ENCODE data around the gene PROM1.

The PROM1 gene

DNA sequence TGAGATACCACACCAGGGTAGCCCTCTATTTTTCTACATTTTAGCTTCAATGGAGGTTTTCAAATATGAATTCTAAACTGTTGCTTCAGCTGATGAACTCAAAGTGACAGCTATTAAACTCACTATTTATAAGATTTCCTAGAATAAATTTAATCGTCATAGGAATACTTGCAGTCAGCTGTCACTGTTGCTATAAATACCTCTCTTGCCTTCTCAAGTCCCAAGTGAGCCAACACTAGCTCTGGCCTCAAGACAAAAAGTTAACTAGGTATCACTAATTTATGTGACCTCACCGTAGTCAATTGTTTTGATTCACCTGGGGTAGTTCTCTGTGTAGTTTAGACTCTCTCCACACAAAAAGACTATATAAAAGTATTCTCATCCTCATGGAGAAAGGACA, 34.3 kb upstream of the PROM1 start:
- CTCF ChIA-PET: interaction anchor here (1.0 to 1.3 kb wide), 2 partner anchors 14 to 23 kb away, joined by 3 read pairs; no protein-coding TSS in a partner anchor
- no peak overlapping the region for H3K4me3 ChIP-seq (ENCODE audit: low read depth, low read length)
- no peaks in the 10 kb centered on the region for H3K36me3 ChIP-seq (ENCODE audit: control insufficient read depth in 2 of 2, insufficient read depth in 1 of 2, low read length in 2 of 2)
- no peaks in the 10 kb centered on the region for H3K4me1 ChIP-seq (ENCODE audit: control insufficient read depth, insufficient read depth, low read length)
- POLR2A ChIA-PET: no interaction called here
- H3K9me3 ChIP-seq (ENCODE audit: control insufficient read depth, insufficient read depth, low read depth, low read length): no peaks in the 10 kb centered on the region
- TF ChIP-seq, protein P1, sequence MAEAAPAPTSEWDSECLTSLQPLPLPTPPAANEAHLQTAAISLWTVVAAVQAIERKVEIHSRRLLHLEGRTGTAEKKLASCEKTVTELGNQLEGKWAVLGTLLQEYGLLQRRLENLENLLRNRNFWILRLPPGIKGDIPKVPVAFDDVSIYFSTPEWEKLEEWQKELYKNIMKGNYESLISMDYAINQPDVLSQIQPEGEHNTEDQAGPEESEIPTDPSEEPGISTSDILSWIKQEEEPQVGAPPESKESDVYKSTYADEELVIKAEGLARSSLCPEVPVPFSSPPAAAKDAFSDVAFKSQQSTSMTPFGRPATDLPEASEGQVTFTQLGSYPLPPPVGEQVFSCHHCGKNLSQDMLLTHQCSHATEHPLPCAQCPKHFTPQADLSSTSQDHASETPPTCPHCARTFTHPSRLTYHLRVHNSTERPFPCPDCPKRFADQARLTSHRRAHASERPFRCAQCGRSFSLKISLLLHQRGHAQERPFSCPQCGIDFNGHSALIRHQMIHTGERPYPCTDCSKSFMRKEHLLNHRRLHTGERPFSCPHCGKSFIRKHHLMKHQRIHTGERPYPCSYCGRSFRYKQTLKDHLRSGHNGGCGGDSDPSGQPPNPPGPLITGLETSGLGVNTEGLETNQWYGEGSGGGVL (tag by site-specific recombination; IDR thresholded peaks at IDR 0.05): no peak
- TF ChIP-seq ZNF701 (tag by site-specific recombination; IDR thresholded peaks at IDR 0.05) (no peak), ZNF133 (tag by site-specific recombination; IDR thresholded peaks at IDR 0.05) (no peak), ZNF324 (tag by site-specific recombination; IDR thresholded peaks at IDR 0.05) (no peak), GLIS2 (tag by site-specific recombination; IDR thresholded peaks at IDR 0.05) (no peak), ZFP69B (tag by site-specific recombination; IDR thresholded peaks at IDR 0.05) (no peak), ZNF514 (tag by site-specific recombination; IDR thresholded peaks at IDR 0.05) (no peak), SALL2 (tag by site-specific recombination; IDR thresholded peaks at IDR 0.05; ENCODE audit: borderline replicate concordance) (no peak), ZNF768 (tag by site-specific recombination; IDR thresholded peaks at IDR 0.05) (no peak)
- TF ChIP-seq, protein P2, sequence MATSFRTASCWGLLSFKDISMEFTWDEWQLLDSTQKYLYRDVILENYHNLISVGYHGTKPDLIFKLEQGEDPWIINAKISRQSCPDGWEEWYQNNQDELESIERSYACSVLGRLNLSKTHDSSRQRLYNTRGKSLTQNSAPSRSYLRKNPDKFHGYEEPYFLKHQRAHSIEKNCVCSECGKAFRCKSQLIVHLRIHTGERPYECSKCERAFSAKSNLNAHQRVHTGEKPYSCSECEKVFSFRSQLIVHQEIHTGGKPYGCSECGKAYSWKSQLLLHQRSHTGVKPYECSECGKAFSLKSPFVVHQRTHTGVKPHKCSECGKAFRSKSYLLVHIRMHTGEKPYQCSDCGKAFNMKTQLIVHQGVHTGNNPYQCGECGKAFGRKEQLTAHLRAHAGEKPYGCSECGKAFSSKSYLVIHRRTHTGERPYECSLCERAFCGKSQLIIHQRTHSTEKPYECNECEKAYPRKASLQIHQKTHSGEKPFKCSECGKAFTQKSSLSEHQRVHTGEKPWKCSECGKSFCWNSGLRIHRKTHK (tag by site-specific recombination; IDR thresholded peaks at IDR 0.05): no peak
- TF ChIP-seq, protein P3, sequence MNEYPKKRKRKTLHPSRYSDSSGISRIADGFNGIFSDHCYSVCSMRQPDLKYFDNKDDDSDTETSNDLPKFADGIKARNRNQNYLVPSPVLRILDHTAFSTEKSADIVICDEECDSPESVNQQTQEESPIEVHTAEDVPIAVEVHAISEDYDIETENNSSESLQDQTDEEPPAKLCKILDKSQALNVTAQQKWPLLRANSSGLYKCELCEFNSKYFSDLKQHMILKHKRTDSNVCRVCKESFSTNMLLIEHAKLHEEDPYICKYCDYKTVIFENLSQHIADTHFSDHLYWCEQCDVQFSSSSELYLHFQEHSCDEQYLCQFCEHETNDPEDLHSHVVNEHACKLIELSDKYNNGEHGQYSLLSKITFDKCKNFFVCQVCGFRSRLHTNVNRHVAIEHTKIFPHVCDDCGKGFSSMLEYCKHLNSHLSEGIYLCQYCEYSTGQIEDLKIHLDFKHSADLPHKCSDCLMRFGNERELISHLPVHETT (tag by site-specific recombination; IDR thresholded peaks at IDR 0.05): no peak
- TF ChIP-seq, protein P4, sequence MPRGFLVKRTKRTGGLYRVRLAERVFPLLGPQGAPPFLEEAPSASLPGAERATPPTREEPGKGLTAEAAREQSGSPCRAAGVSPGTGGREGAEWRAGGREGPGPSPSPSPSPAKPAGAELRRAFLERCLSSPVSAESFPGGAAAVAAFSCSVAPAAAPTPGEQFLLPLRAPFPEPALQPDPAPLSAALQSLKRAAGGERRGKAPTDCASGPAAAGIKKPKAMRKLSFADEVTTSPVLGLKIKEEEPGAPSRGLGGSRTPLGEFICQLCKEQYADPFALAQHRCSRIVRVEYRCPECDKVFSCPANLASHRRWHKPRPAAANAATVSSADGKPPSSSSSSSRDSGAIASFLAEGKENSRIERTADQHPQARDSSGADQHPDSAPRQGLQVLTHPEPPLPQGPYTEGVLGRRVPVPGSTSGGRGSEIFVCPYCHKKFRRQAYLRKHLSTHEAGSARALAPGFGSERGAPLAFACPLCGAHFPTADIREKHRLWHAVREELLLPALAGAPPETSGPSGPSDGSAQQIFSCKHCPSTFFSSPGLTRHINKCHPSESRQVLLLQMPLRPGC (tag by site-specific recombination; IDR thresholded peaks at IDR 0.05): no peak
- TF ChIP-seq, protein P5, sequence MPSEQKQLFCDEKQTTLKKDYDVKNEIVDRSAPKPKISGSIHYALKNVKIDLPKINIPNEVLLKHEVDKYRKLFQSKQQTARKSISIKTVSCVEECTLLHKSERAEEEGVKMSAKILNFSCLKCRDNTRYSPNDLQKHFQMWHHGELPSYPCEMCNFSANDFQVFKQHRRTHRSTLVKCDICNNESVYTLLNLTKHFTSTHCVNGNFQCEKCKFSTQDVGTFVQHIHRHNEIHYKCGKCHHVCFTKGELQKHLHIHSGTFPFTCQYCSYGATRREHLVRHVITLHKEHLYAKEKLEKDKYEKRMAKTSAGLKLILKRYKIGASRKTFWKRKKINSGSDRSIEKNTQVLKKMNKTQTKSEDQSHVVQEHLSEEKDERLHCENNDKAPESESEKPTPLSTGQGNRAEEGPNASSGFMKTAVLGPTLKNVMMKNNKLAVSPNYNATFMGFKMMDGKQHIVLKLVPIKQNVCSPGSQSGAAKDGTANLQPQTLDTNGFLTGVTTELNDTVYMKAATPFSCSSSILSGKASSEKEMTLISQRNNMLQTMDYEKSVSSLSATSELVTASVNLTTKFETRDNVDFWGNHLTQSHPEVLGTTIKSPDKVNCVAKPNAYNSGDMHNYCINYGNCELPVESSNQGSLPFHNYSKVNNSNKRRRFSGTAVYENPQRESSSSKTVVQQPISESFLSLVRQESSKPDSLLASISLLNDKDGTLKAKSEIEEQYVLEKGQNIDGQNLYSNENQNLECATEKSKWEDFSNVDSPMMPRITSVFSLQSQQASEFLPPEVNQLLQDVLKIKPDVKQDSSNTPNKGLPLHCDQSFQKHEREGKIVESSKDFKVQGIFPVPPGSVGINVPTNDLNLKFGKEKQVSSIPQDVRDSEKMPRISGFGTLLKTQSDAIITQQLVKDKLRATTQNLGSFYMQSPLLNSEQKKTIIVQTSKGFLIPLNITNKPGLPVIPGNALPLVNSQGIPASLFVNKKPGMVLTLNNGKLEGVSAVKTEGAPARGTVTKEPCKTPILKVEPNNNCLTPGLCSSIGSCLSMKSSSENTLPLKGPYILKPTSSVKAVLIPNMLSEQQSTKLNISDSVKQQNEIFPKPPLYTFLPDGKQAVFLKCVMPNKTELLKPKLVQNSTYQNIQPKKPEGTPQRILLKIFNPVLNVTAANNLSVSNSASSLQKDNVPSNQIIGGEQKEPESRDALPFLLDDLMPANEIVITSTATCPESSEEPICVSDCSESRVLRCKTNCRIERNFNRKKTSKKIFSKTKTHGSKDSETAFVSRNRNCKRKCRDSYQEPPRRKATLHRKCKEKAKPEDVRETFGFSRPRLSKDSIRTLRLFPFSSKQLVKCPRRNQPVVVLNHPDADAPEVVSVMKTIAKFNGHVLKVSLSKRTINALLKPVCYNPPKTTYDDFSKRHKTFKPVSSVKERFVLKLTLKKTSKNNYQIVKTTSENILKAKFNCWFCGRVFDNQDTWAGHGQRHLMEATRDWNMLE (tag by site-specific recombination; conservative IDR thresholded peaks at IDR 0.05; ENCODE audit: low read depth): no peak
- TF ChIP-seq, protein P6, sequence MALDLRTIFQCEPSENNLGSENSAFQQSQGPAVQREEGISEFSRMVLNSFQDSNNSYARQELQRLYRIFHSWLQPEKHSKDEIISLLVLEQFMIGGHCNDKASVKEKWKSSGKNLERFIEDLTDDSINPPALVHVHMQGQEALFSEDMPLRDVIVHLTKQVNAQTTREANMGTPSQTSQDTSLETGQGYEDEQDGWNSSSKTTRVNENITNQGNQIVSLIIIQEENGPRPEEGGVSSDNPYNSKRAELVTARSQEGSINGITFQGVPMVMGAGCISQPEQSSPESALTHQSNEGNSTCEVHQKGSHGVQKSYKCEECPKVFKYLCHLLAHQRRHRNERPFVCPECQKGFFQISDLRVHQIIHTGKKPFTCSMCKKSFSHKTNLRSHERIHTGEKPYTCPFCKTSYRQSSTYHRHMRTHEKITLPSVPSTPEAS (tag by site-specific recombination; IDR thresholded peaks at IDR 0.05): no peak
- H3K27ac ChIP-seq (ENCODE audit: extremely low read depth, low read depth, low read length): no peak overlapping the region
